GM12878 (cell line): ENCODE data around the gene IL4I1. TPM values are rescaled to one million over a fixed set of nuclear protein-coding genes. Genes with fewer than 3 reads are reported as not detected.
A peak's percentile ranks its signal among the peaks of the same experiment; 100 is the strongest.

ENCODE experiments used
- EZH2 ChIP-seq: IDR thresholded peaks from 2 replicates; pipeline ENCODE4 v1.6.1; 2012; ENCODE audit warnings: low read depth, mild to moderate bottlenecking, control low read depth, inconsistent platforms, low read length, borderline replicate concordance; ENCODE audit not compliant: control insufficient read depth
- FOS ChIP-seq: IDR thresholded peaks from 3 replicates; pipeline ENCODE4 v1.6.1; 2011; ENCODE audit warnings: borderline replicate concordance; ENCODE audit not compliant: insufficient read length; ENCODE audit errors: extremely low read depth
- FOXK2 ChIP-seq: fragments of 450-650 bp; IDR thresholded peaks from 2 replicates; pipeline ENCODE4 v1.6.1; 2017; ENCODE audit warnings: mild to moderate bottlenecking, moderate library complexity
- KAT2A ChIP-seq: conservative IDR thresholded peaks from 2 replicates; pipeline ENCODE4 v1.6.1; 2011; ENCODE audit warnings: low read depth, low read length; ENCODE audit not compliant: control insufficient read depth
- KDM1A ChIP-seq: fragments of 200-600 bp; sonication (generic); IDR thresholded peaks from 2 replicates; pipeline ENCODE4 v1.6.1; 2016; ENCODE audit warnings: borderline replicate concordance
- MEF2A ChIP-seq: IDR thresholded peaks from 2 replicates; pipeline ENCODE4 v1.6.1; 2011; ENCODE audit warnings: low read depth, mild to moderate bottlenecking, low read length, moderate library complexity; ENCODE audit not compliant: insufficient read depth
- NR2C1 ChIP-seq: fragments of 450-650 bp; IDR thresholded peaks from 2 replicates; pipeline ENCODE4 v1.6.1; 2017; ENCODE audit warnings: antibody characterized with exemption, mild to moderate bottlenecking, moderate library complexity
- PAX5 ChIP-seq: IDR thresholded peaks from 2 replicates; pipeline ENCODE4 v1.6.1; 2011; ENCODE audit warnings: low read depth, low read length, borderline replicate concordance
- POU2F2 ChIP-seq: IDR thresholded peaks from 3 replicates; pipeline ENCODE4 v1.6.1; 2011; ENCODE audit warnings: low read depth, mild to moderate bottlenecking, low read length, borderline replicate concordance
- RELA ChIP-seq: fragments of 450-650 bp; IDR thresholded peaks from 2 replicates; pipeline ENCODE4 v1.8.0; 2014; ENCODE audit warnings: borderline replicate concordance; ENCODE audit not compliant: partially characterized antibody
- SP1 ChIP-seq: IDR thresholded peaks from one replicate; pipeline ENCODE4 v1.6.1; 2011; ENCODE audit warnings: low read depth, low read length
- ZNF24 ChIP-seq: fragments of 450-650 bp; IDR thresholded peaks from 2 replicates; pipeline ENCODE4 v1.6.1; 2017; ENCODE audit warnings: antibody characterized with exemption, mild to moderate bottlenecking
- ZZZ3 ChIP-seq: IDR thresholded peaks from 2 replicates; pipeline ENCODE4 v1.6.1; 2011; ENCODE audit warnings: low read depth; ENCODE audit not compliant: control insufficient read depth, insufficient read length
- polyA plus RNA-seq, 11 experiments: library from polyadenylated mRNA; depleted of rRNA in 4 of 11; unstranded in 6 of 11; stranded (reverse) in 5 of 11; fragments of >200 nt; fragmentation: Nextera tagmentation in 4 of 11; fragmentation: Illumina TruSeq in 1 of 11; extraction: Ambion mirVana in 4 of 11; extraction: Trizol in 1 of 11; gene quantifications; 1 replicate in 1 of 11; 2 replicates in 10 of 11; pipeline versions ENCODE4 v1.2.1 to v1.2.3, GENCODE V29; 2011 to 2016; ENCODE audit warnings: inconsistent platforms in 2 of 11, missing spikeins in 2 of 11, low read depth in 1 of 11
- total RNA-seq, 4 experiments: library from RNA; depleted of rRNA in 3 of 4; stranded (reverse); fragments of >200 nt in 3 of 4; fragmentation: Illumina TruSeq in 1 of 4; extraction: Trizol in 1 of 4; gene quantifications; 2 replicates each; pipeline versions ENCODE4 v1.2.1 to v1.2.3, GENCODE V29; 2013 to 2021
- TF ChIP-seq, protein P1 (sequence below): fragments of 450-650 bp; IDR thresholded peaks from 2 replicates; pipeline ENCODE4 v1.6.1; 2017; ENCODE audit warnings: mild to moderate bottlenecking, moderate library complexity
- TF ChIP-seq, protein P2 (sequence below): fragments of 450-650 bp; IDR thresholded peaks from 2 replicates; pipeline ENCODE4 v1.6.1; 2017; ENCODE audit warnings: antibody characterized with exemption, mild to moderate bottlenecking, moderate library complexity
- TF ChIP-seq, protein P3 (sequence below), 3 experiments: IDR thresholded peaks in 2 of 3; conservative IDR thresholded peaks in 1 of 3; 2 replicates each; pipeline ENCODE4 v1.5.1; 2011; ENCODE audit warnings: low read depth in 3 of 3, low read length in 3 of 3, mild to moderate bottlenecking in 3 of 3, control low read depth in 2 of 3, moderate library complexity in 2 of 3, inconsistent platforms in 1 of 3, mixed read lengths in 1 of 3; ENCODE audit not compliant: control insufficient read depth in 2 of 3, insufficient read depth in 1 of 3; ENCODE audit errors: extremely low read depth in 1 of 3
- TF ChIP-seq, protein P4 (sequence below): fragments of 450-650 bp; IDR thresholded peaks from 2 replicates; pipeline ENCODE4 v1.6.1; 2017; ENCODE audit warnings: low read depth, mild to moderate bottlenecking, moderate library complexity

The IL4I1 gene
- total and polyA plus RNA-seq, 10 of the 15 experiments (the other 5 are each of a cell fraction or from before 2014, with no cell fraction given) = 0.62 to 83.8 (median 42.8) TPM

DNA sequence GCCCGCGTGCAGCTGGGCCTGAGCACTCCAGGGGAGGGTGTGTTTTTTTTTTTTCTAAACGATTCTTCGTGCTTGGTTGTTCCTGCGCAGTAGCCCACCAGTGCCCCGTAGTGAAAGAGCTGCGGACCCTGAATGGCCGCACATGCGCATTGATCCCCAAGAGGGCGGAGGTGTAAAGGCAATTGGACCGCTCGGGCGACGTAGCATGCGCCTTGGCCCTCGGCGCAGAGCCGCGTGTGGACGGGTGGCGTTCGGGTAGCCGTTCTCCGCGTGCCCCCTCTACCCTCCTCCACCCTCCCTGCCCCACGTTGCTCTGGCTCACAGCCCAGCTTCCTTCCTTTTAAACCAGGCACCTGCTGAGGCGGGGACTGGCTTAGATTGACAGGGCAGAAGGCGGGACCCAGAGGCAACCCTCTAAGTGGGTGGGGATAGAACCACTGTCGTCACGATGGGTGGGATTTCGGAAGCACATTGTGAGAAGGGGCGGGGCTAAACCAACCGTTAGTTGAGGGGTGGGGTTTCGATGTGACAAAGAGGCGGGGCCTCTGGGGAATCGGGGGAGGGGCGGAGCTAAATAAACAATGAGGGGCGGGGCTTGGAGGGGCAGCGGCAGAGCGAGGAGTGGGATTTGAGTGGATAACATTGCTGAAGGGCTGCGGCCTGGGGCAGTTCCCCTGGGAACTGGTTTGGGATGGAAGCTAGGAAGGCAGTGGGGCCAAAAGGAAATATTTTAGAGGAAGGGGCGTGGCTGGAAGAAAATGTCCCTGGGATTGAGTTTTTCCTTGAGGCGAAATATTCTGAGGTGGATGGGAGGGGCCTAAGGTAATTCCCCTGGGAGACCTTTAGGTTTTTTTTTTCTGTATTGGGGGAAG, 33.2 kb upstream of the IL4I1 start (continued):
- TF ChIP-seq KAT2A (no peak), FOXK2 (no peak), POU2F2 (peak; percentile 91), ZNF24 (no peak), FOS (no peak), RELA (no peak), EZH2 (no peak), NR2C1 (no peak), SP1 (peak; percentile 8), KDM1A (no peak), PAX5 (no peak), ZZZ3 (no peak), MEF2A (no peak)
- TF ChIP-seq, protein P1, sequence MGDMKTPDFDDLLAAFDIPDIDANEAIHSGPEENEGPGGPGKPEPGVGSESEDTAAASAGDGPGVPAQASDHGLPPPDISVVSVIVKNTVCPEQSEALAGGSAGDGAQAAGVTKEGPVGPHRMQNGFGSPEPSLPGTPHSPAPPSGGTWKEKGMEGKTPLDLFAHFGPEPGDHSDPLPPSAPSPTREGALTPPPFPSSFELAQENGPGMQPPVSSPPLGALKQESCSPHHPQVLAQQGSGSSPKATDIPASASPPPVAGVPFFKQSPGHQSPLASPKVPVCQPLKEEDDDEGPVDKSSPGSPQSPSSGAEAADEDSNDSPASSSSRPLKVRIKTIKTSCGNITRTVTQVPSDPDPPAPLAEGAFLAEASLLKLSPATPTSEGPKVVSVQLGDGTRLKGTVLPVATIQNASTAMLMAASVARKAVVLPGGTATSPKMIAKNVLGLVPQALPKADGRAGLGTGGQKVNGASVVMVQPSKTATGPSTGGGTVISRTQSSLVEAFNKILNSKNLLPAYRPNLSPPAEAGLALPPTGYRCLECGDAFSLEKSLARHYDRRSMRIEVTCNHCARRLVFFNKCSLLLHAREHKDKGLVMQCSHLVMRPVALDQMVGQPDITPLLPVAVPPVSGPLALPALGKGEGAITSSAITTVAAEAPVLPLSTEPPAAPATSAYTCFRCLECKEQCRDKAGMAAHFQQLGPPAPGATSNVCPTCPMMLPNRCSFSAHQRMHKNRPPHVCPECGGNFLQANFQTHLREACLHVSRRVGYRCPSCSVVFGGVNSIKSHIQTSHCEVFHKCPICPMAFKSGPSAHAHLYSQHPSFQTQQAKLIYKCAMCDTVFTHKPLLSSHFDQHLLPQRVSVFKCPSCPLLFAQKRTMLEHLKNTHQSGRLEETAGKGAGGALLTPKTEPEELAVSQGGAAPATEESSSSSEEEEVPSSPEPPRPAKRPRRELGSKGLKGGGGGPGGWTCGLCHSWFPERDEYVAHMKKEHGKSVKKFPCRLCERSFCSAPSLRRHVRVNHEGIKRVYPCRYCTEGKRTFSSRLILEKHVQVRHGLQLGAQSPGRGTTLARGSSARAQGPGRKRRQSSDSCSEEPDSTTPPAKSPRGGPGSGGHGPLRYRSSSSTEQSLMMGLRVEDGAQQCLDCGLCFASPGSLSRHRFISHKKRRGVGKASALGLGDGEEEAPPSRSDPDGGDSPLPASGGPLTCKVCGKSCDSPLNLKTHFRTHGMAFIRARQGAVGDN = peak; percentile 76
- TF ChIP-seq, protein P2, sequence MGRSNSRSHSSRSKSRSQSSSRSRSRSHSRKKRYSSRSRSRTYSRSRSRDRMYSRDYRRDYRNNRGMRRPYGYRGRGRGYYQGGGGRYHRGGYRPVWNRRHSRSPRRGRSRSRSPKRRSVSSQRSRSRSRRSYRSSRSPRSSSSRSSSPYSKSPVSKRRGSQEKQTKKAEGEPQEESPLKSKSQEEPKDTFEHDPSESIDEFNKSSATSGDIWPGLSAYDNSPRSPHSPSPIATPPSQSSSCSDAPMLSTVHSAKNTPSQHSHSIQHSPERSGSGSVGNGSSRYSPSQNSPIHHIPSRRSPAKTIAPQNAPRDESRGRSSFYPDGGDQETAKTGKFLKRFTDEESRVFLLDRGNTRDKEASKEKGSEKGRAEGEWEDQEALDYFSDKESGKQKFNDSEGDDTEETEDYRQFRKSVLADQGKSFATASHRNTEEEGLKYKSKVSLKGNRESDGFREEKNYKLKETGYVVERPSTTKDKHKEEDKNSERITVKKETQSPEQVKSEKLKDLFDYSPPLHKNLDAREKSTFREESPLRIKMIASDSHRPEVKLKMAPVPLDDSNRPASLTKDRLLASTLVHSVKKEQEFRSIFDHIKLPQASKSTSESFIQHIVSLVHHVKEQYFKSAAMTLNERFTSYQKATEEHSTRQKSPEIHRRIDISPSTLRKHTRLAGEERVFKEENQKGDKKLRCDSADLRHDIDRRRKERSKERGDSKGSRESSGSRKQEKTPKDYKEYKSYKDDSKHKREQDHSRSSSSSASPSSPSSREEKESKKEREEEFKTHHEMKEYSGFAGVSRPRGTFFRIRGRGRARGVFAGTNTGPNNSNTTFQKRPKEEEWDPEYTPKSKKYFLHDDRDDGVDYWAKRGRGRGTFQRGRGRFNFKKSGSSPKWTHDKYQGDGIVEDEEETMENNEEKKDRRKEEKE = no peak
- TF ChIP-seq, protein P3, sequence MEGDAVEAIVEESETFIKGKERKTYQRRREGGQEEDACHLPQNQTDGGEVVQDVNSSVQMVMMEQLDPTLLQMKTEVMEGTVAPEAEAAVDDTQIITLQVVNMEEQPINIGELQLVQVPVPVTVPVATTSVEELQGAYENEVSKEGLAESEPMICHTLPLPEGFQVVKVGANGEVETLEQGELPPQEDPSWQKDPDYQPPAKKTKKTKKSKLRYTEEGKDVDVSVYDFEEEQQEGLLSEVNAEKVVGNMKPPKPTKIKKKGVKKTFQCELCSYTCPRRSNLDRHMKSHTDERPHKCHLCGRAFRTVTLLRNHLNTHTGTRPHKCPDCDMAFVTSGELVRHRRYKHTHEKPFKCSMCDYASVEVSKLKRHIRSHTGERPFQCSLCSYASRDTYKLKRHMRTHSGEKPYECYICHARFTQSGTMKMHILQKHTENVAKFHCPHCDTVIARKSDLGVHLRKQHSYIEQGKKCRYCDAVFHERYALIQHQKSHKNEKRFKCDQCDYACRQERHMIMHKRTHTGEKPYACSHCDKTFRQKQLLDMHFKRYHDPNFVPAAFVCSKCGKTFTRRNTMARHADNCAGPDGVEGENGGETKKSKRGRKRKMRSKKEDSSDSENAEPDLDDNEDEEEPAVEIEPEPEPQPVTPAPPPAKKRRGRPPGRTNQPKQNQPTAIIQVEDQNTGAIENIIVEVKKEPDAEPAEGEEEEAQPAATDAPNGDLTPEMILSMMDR (IDR thresholded peaks at IDR 0.05 in 2 of 3, conservative IDR thresholded peaks at IDR 0.05 in 1 of 3; ENCODE audit: control insufficient read depth in 2 of 3, extremely low read depth in 1 of 3, insufficient read depth in 1 of 3, low read depth in 3 of 3, low read length in 3 of 3) = no peak
- TF ChIP-seq, protein P4, sequence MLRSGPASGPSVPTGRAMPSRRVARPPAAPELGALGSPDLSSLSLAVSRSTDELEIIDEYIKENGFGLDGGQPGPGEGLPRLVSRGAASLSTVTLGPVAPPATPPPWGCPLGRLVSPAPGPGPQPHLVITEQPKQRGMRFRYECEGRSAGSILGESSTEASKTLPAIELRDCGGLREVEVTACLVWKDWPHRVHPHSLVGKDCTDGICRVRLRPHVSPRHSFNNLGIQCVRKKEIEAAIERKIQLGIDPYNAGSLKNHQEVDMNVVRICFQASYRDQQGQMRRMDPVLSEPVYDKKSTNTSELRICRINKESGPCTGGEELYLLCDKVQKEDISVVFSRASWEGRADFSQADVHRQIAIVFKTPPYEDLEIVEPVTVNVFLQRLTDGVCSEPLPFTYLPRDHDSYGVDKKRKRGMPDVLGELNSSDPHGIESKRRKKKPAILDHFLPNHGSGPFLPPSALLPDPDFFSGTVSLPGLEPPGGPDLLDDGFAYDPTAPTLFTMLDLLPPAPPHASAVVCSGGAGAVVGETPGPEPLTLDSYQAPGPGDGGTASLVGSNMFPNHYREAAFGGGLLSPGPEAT = no peak
